OCI-LY7 (cell line): Measurements from ENCODE around the gene CSPG4. TPM values are rescaled to one million over a fixed set of nuclear protein-coding genes. Genes with fewer than 3 reads are reported as not detected.

Source experiments
- BruUV-seq: library from RNA; stranded (reverse); fragments of 400-500 nt; replicated peaks from 2 replicates; lab custom pipeline; 2021; lab: Mats Ljungman, UMichigan
- CTCF ChIA-PET: fragments of 300-600 bp; sonication (Branson Sonifier 250); formaldehyde crosslinking; loops from one replicate; lab custom pipeline; 2022; ENCODE audit warnings: antibody characterized with exemption; ENCODE audit not compliant: unreplicated experiment; lab: Charles Lee
- POLR2A ChIA-PET: fragments of 300-600 bp; sonication (Branson Sonifier 250); formaldehyde crosslinking; loops from one replicate; lab custom pipeline; 2022; ENCODE audit warnings: antibody characterized with exemption; lab: Charles Lee
- DNase-seq: peaks from one replicate; pipeline ENCODE4 v3.0.0-alpha.2; 2015; ENCODE audit warnings: low spot score
- H2AFZ ChIP-seq: fragments of 200-600 bp; sonication (generic), shearing (Covaris generic); 2 replicates; pipeline ENCODE4 v1.6.1; 2014; ENCODE audit warnings: mild to moderate bottlenecking, antibody characterized with exemption, low read length, moderate library complexity
- H3K27ac ChIP-seq: fragments of 200-600 bp; sonication (generic); 2 replicates; pipeline ENCODE4 v1.5.1; 2014; ENCODE audit warnings: mixed run types, low read depth, mild to moderate bottlenecking, moderate library complexity, low read length, inconsistent platforms; ENCODE audit not compliant: poor library complexity, severe bottlenecking
- H3K36me3 ChIP-seq: fragments of 200-600 bp; sonication (generic); 2 replicates; pipeline ENCODE4 v1.6.1; 2014; ENCODE audit warnings: mild to moderate bottlenecking, antibody characterized with exemption, low read length, moderate library complexity, mixed read lengths; ENCODE audit not compliant: insufficient read depth
- H3K4me1 ChIP-seq: fragments of 200-600 bp; sonication (generic); 2 replicates; pipeline ENCODE4 v1.5.1; 2014; ENCODE audit warnings: mild to moderate bottlenecking, low read length; ENCODE audit not compliant: insufficient read depth, poor library complexity, severe bottlenecking
- H3K4me2 ChIP-seq: fragments of 200-600 bp; sonication (generic); 2 replicates; pipeline ENCODE4 v1.6.1; 2014; ENCODE audit warnings: mild to moderate bottlenecking, low read length
- H3K4me3 ChIP-seq: fragments of 200-600 bp; sonication (generic); 2 replicates; pipeline ENCODE4 v1.5.1; 2014; ENCODE audit warnings: mild to moderate bottlenecking, low read depth, low read length; ENCODE audit not compliant: poor library complexity, severe bottlenecking
- H3K79me2 ChIP-seq: fragments of 200-600 bp; sonication (generic); 2 replicates; pipeline ENCODE4 v1.6.1; 2016; ENCODE audit warnings: low read depth, mild to moderate bottlenecking, low read length, moderate library complexity, mixed read lengths; ENCODE audit not compliant: insufficient read depth
- H3K9me2 ChIP-seq: fragments of 200-600 bp; sonication (generic); 2 replicates; pipeline ENCODE4 v1.6.1; 2016; ENCODE audit warnings: mild to moderate bottlenecking, low read length, mixed read lengths; ENCODE audit not compliant: insufficient read depth
- H3K9me3 ChIP-seq: fragments of 200-600 bp; sonication (generic); 2 replicates; pipeline ENCODE4 v1.6.1; 2014; ENCODE audit warnings: mild to moderate bottlenecking, mixed run types, low read length, mixed read lengths
- H4K20me1 ChIP-seq: fragments of 200-600 bp; sonication (generic); 2 replicates; pipeline ENCODE4 v1.6.1; 2014; ENCODE audit warnings: mild to moderate bottlenecking, antibody characterized with exemption, low read length, moderate library complexity, mixed read lengths; ENCODE audit not compliant: insufficient read depth
- EZH2phosphoT487 ChIP-seq: fragments of 200-600 bp; sonication (generic); IDR thresholded peaks from 2 replicates; pipeline ENCODE4 v1.6.1; 2018; ENCODE audit warnings: low read depth, borderline replicate concordance, mild to moderate bottlenecking, mixed run types, antibody characterized with exemption, low read length, moderate library complexity, mixed read lengths
- intact Hi-C: fragments of 100-400 bp; cut with micrococcal nuclease; formaldehyde crosslinking; loops from one replicate; pipeline ENCODE4 v1.10.0; 2022; ENCODE audit not compliant: unreplicated experiment
- total RNA-seq, 2 experiments: library from RNA; depleted of rRNA in 1 of 2; stranded (reverse); fragments of >200 nt in 1 of 2; shearing (Covaris generic) in 1 of 2; gene quantifications; 2 replicates each; pipeline ENCODE4 v1.2.3, GENCODE V29; 2014 to 2022
- TF ChIP-seq, protein P1 (sequence below): fragments of 200-600 bp; sonication (generic); conservative IDR thresholded peaks from 2 replicates; pipeline ENCODE4 v1.5.1; 2014; ENCODE audit warnings: mild to moderate bottlenecking, antibody characterized with exemption, low read length, moderate library complexity, mixed read lengths

Gene CSPG4
- total RNA-seq, 2 experiments from 2014 or later: not detected

DNA sequence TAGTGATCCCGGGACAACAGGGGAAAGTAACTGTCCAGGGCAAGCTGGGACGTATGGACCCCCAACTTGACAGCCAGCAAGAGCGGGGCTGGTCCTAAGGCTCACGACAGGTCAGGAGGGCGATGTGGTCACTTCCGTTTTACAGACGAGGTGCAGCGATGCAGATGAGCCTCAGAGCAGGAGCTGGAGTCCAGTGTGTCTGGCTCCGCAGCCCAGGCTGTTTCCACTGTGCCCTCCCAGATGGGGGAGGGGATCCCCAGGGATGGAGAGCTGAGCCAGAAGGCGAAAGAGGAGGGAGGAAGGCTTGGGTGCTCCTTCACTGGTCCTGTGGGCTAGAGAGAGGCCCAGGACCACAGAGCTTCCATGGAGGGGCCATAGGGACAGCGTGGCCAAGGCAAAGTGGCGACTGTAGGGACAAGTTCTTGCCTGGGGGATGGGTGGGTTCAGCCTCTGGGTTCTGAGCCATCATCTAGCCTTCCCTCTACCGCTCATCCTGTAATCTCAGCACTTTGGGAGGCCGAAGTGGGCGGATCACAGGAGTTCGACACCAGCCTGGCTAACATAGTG is 59.2 kb downstream of the CSPG4 start:
- Histone ChIP-seq H3K4me2 (no peak overlapping the region), H2AFZ (no peak overlapping the region), H3K27ac (no peak overlapping the region), H3K9me3 (no peaks in the 10 kb centered on the region), H3K9me2 (no peaks in the 10 kb centered on the region), H3K36me3 (no peaks in the 10 kb centered on the region), H3K79me2 (no peaks in the 10 kb centered on the region), H4K20me1 (no peaks in the 10 kb centered on the region), H3K4me3 (no peak overlapping the region), H3K4me1 (no peaks in the 10 kb centered on the region)
- intact Hi-C loops: no loop called here
- TF ChIP-seq, protein P1, sequence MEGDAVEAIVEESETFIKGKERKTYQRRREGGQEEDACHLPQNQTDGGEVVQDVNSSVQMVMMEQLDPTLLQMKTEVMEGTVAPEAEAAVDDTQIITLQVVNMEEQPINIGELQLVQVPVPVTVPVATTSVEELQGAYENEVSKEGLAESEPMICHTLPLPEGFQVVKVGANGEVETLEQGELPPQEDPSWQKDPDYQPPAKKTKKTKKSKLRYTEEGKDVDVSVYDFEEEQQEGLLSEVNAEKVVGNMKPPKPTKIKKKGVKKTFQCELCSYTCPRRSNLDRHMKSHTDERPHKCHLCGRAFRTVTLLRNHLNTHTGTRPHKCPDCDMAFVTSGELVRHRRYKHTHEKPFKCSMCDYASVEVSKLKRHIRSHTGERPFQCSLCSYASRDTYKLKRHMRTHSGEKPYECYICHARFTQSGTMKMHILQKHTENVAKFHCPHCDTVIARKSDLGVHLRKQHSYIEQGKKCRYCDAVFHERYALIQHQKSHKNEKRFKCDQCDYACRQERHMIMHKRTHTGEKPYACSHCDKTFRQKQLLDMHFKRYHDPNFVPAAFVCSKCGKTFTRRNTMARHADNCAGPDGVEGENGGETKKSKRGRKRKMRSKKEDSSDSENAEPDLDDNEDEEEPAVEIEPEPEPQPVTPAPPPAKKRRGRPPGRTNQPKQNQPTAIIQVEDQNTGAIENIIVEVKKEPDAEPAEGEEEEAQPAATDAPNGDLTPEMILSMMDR: no peak
- TF ChIP-seq EZH2phosphoT487: no peak
- DNase-seq: no peak
- POLR2A ChIA-PET: no interaction called here
- CTCF ChIA-PET: no interaction called here
- no TSS peak for BruUV-seq

GRCh38 chr15:75651810-75652543 is 60.7 kb downstream of the CSPG4 start:
- H2AFZ ChIP-seq: no peak overlapping the region
- ChIA-PET POLR2A (interaction anchor here (0.6 kb wide), 1 partner anchor 249 kb away, joined by 3 read pairs; no protein-coding TSS in a partner anchor), CTCF (interaction anchor here (0.6 kb wide), 1 partner anchor 754 kb away, joined by 3 read pairs; no protein-coding TSS in a partner anchor)
- no peak for DNase-seq
- H3K9me2 ChIP-seq: no peaks in the 10 kb centered on the region
- H3K79me2 ChIP-seq: no peaks in the 10 kb centered on the region
- no peaks in the 10 kb centered on the region for H3K36me3 ChIP-seq
- BruUV-seq: no TSS peak
- H4K20me1 ChIP-seq: no peaks in the 10 kb centered on the region
- H3K4me2 ChIP-seq: no peak overlapping the region
- no peak overlapping the region for H3K27ac ChIP-seq
- H3K4me1 ChIP-seq: peaks cover 8% of the 10 kb centered on the region
- no peak for TF ChIP-seq EZH2phosphoT487
- TF ChIP-seq, protein P1: no peak
- no peaks in the 10 kb centered on the region for H3K9me3 ChIP-seq
- H3K4me3 ChIP-seq: no peak overlapping the region
- intact Hi-C loops: no loop called here
